ENCODE data around the gene FOXS1. TPM values are rescaled to one million over a fixed set of nuclear protein-coding genes. Genes with fewer than 3 reads are reported as not detected.

FOXS1 gene
- total RNA-seq, 1 experiment from 2014 or later = 0.22 TPM

DNA sequence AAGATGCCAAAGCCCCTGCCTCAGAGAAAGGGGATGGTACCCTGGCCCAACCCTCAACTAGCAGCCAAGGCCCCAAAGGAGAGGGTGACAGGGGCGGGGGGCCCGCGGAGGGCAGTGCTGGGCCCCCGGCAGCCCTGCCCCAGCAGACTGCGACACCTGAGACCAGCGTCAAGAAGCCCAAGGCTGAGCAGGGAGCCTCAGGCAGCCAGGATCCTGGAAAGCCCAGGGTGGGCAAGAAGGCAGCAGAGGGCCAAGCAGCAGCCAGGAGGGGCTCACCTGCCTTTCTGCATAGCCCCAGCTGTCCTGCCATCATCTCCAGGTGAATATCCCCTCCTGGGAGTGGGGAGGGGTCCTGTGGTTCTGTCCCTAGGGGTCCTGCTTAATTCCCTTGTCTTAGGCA is 25.2 kb downstream of the FOXS1 start:
- H3K4me3 Mint-ChIP-seq = no peak overlapping the region
- Histone ChIP-seq H4K20me1 (ENCODE audit: control insufficient read depth, insufficient read depth, insufficient read length) (no peaks in the 10 kb centered on the region), H4K91ac (ENCODE audit: insufficient read length, low read depth, low read length) (no peak overlapping the region), H3K14ac (ENCODE audit: insufficient read depth, low read length) (no peak overlapping the region), H2BK20ac (ENCODE audit: low read depth, low read length, poor library complexity, severe bottlenecking) (no peak overlapping the region), H3K4me1 (ENCODE audit: insufficient read depth, low read length) (no peaks in the 10 kb centered on the region), H3K79me1 (ENCODE audit: insufficient read depth, low read depth, low read length, poor library complexity, severe bottlenecking) (no peaks in the 10 kb centered on the region), H3K23ac (ENCODE audit: insufficient read length, low read depth, low read length) (no peak overlapping the region), H2AK5ac (ENCODE audit: insufficient read length, low read length) (no peak overlapping the region), H3K4me2 (ENCODE audit: insufficient read depth, insufficient read length, low read length) (no peak overlapping the region), H2BK15ac (ENCODE audit: low read depth, low read length) (no peak overlapping the region), H4K5ac (ENCODE audit: insufficient read length, low read depth, low read length) (no peak overlapping the region), H2BK5ac (ENCODE audit: insufficient read length, low read length) (no peak overlapping the region), H3K18ac (ENCODE audit: insufficient read length, low read depth, low read length) (no peak overlapping the region), H3K9me3 (ENCODE audit: control insufficient read depth, low read depth, low read length) (no peaks in the 10 kb centered on the region), H3K27ac (ENCODE audit: insufficient read length, low read depth, low read length) (no peak overlapping the region), H3T11ph (ENCODE audit: low read length) (no peak overlapping the region), H3K9ac (ENCODE audit: extremely low read depth, insufficient read length, low read length) (no peak overlapping the region), H3K27me3 (ENCODE audit: insufficient read depth, low read length) (no peaks in the 10 kb centered on the region), H2BK120ac (ENCODE audit: low read depth, low read length, poor library complexity, severe bottlenecking) (no peak overlapping the region), H3K4ac (ENCODE audit: low read depth, low read length) (no peak overlapping the region), H4K8ac (replicated peaks; ENCODE audit: insufficient read length, low read depth, low read length) (no peak overlapping the region), H2AFZ (ENCODE audit: low read length) (no peak overlapping the region), H3K23me2 (ENCODE audit: insufficient read length, low read depth, low read length, poor library complexity, severe bottlenecking) (no peaks in the 10 kb centered on the region), H2BK12ac (ENCODE audit: insufficient read length, low read depth, low read length) (no peak overlapping the region), H3K79me2 (ENCODE audit: insufficient read depth, low read length) (no peaks in the 10 kb centered on the region), H3K56ac (ENCODE audit: insufficient read length, low read depth, low read length) (no peak overlapping the region)
- no peak for TF ChIP-seq CTCF (conservative IDR thresholded peaks at IDR 0.05)
- peaks cover 5% of the 10 kb centered on the region for H3K27me3 Mint-ChIP-seq (ENCODE audit: low read depth)
- WGBS (ENCODE audit: extremely low coverage, insufficient read length, low lambda C conversion rate) = no CpG with 5 or more reads among the region's 6 CpGs
- H3K27ac Mint-ChIP-seq = no peak overlapping the region
- H3K4me1 Mint-ChIP-seq = peaks cover 13 to 33% of the 10 kb centered on the region in 2 experiments
- H3K36me3 Mint-ChIP-seq (ENCODE audit: insufficient read depth in 1 of 3, low read depth in 3 of 3) = no peaks in the 10 kb centered on the region
- H3K9me3 Mint-ChIP-seq = no peaks in the 10 kb centered on the region
- DNase-seq = no peak
